ENCODE data around the gene SIX3.

SIX3 gene

GRCh38 chr2:44959855-44960254 is 18.4 kb downstream of the SIX3 start:
- DNase-seq = no peak

GRCh38 chr2:44960871-44961270 is 19.4 kb downstream of the SIX3 start:
- DNase-seq = no peak

GRCh38 chr2:44962176-44962695 is 20.7 kb downstream of the SIX3 start:
- no peak for DNase-seq

GRCh38 chr2:44964752-44965236 is 23.3 kb downstream of the SIX3 start:
- DNase-seq = no peak

GRCh38 chr2:44965684-44966083 is 24.2 kb downstream of the SIX3 start:
- no peak for DNase-seq

GRCh38 chr2:44967056-44967455 is 25.6 kb downstream of the SIX3 start:
- no peak for DNase-seq

GRCh38 chr2:44967727-44968432 is 26.4 kb downstream of the SIX3 start:
- DNase-seq = no peak

GRCh38 chr2:44969936-44970335 is 28.4 kb downstream of the SIX3 start:
- DNase-seq = no peak

GRCh38 chr2:44970846-44971450 is 29.4 kb downstream of the SIX3 start:
- no peak for DNase-seq

- no peak for DNase-seq
These were observed 31.5 kb downstream of the SIX3 start for GRCh38 chr2:44972771-44973535.

- DNase-seq = no peak
These were observed 32.7 kb downstream of the SIX3 start for GRCh38 chr2:44974064-44974715.

GRCh38 chr2:44975571-44976450 is 34.3 kb downstream of the SIX3 start:
- no peak for DNase-seq

GRCh38 chr2:44979581-44979980 is 38.1 kb downstream of the SIX3 start:
- no peak for DNase-seq

- DNase-seq = no peak
These were observed 39.5 kb downstream of the SIX3 start for GRCh38 chr2:44980751-44981713.

- DNase-seq = peak; percentile 59
These were observed 40.2 kb downstream of the SIX3 start for GRCh38 chr2:44981714-44982108.

GRCh38 chr2:44983836-44984604 is 42.5 kb downstream of the SIX3 start:
- DNase-seq = no peak

- DNase-seq = no peak
These were observed 47.7 kb downstream of the SIX3 start for GRCh38 chr2:44989176-44989575.

- DNase-seq = no peak
These were observed 52.9 kb downstream of the SIX3 start for GRCh38 chr2:44994377-44994776.
